ENCODE results near the gene RNASE8.

RNASE8 gene

GRCh38 chr14:21081521-21082142 lies 24.0 kb downstream of the RNASE8 start:
- Histone ChIP-seq H3K4me3 (ENCODE audit: low read depth in 1 of 5, low read length in 5 of 5) (no peak overlapping the region), H3K36me3 (ENCODE audit: control insufficient read depth in 5 of 5, insufficient read depth in 5 of 5, low read length in 5 of 5) (peaks cover 27 to 98% (median 89%) of the 10 kb centered on the region in 5 donors), H3K9me3 (ENCODE audit: control insufficient read depth in 5 of 5, low read length in 5 of 5) (no peaks in the 10 kb centered on the region), H3K27me3 (ENCODE audit: control insufficient read depth in 5 of 5, insufficient read depth in 4 of 5, low read length in 5 of 5) (no peaks in the 10 kb centered on the region), H3K4me1 (ENCODE audit: control insufficient read depth in 5 of 5, insufficient read depth in 5 of 5, low read length in 5 of 5) (peaks cover 0 to 42% (median 26%) of the 10 kb centered on the region in 5 donors), H3K9ac (ENCODE audit: low read length in 5 of 5) (no peak overlapping the region), H3K27ac (ENCODE audit: low read depth, low read length) (no peak overlapping the region)

GRCh38 chr14:21083565-21084325 lies 26.1 kb downstream of the RNASE8 start:
- H3K9me3 ChIP-seq (ENCODE audit: control insufficient read depth in 5 of 5, low read length in 5 of 5), result no peaks in the 10 kb centered on the region
- H3K27ac ChIP-seq (ENCODE audit: low read depth, low read length), result peak overlapping the region; percentile 89
- peaks cover 0 to 56% (median 38%) of the 10 kb centered on the region in 5 donors for H3K4me1 ChIP-seq (ENCODE audit: control insufficient read depth in 5 of 5, insufficient read depth in 5 of 5, low read length in 5 of 5)
- H3K27me3 ChIP-seq (ENCODE audit: control insufficient read depth in 5 of 5, insufficient read depth in 4 of 5, low read length in 5 of 5), result no peaks in the 10 kb centered on the region
- H3K4me3 ChIP-seq (ENCODE audit: low read depth in 1 of 5, low read length in 5 of 5), result no peak overlapping the region
- H3K9ac ChIP-seq (ENCODE audit: low read length in 5 of 5), result peak overlapping the region in 1 of 5 donors; percentile 27
- H3K36me3 ChIP-seq (ENCODE audit: control insufficient read depth in 5 of 5, insufficient read depth in 5 of 5, low read length in 5 of 5), result peaks cover 21 to 99% (median 90%) of the 10 kb centered on the region in 5 donors

GRCh38 chr14:21084396-21084795 lies 26.8 kb downstream of the RNASE8 start:
- Histone ChIP-seq H3K4me3 (ENCODE audit: low read depth in 1 of 5, low read length in 5 of 5) (no peak overlapping the region), H3K4me1 (ENCODE audit: control insufficient read depth in 5 of 5, insufficient read depth in 5 of 5, low read length in 5 of 5) (peaks cover 3 to 56% (median 38%) of the 10 kb centered on the region in 5 donors), H3K27me3 (ENCODE audit: control insufficient read depth in 5 of 5, insufficient read depth in 4 of 5, low read length in 5 of 5) (no peaks in the 10 kb centered on the region), H3K36me3 (ENCODE audit: control insufficient read depth in 5 of 5, insufficient read depth in 5 of 5, low read length in 5 of 5) (peaks cover 21 to 99% (median 90%) of the 10 kb centered on the region in 5 donors), H3K9me3 (ENCODE audit: control insufficient read depth in 5 of 5, low read length in 5 of 5) (no peaks in the 10 kb centered on the region), H3K27ac (ENCODE audit: low read depth, low read length) (peak overlapping the region; percentile 89), H3K9ac (ENCODE audit: low read length in 5 of 5) (peak overlapping the region in 1 of 5 donors; percentile 74)

GRCh38 chr14:21084998-21085853 lies 27.6 kb downstream of the RNASE8 start:
- Histone ChIP-seq H3K9ac (ENCODE audit: low read length in 5 of 5) (peak overlapping the region in 4 of 5 donors; percentile 33 to 74 (median 46)), H3K4me1 (ENCODE audit: control insufficient read depth in 5 of 5, insufficient read depth in 5 of 5, low read length in 5 of 5) (peaks cover 6 to 62% (median 38%) of the 10 kb centered on the region in 5 donors), H3K27me3 (ENCODE audit: control insufficient read depth in 5 of 5, insufficient read depth in 4 of 5, low read length in 5 of 5) (no peaks in the 10 kb centered on the region), H3K27ac (ENCODE audit: low read depth, low read length) (peak overlapping the region; percentile 89), H3K9me3 (ENCODE audit: control insufficient read depth in 5 of 5, low read length in 5 of 5) (no peaks in the 10 kb centered on the region), H3K4me3 (ENCODE audit: low read depth in 1 of 5, low read length in 5 of 5) (peak overlapping the region in 1 of 5 donors; percentile 29), H3K36me3 (ENCODE audit: control insufficient read depth in 5 of 5, insufficient read depth in 5 of 5, low read length in 5 of 5) (peaks cover 17 to 99% (median 90%) of the 10 kb centered on the region in 5 donors)

- Histone ChIP-seq H3K27ac (ENCODE audit: low read depth, low read length) (peak overlapping the region; percentile 89), H3K36me3 (ENCODE audit: control insufficient read depth in 5 of 5, insufficient read depth in 5 of 5, low read length in 5 of 5) (peaks cover 17 to 99% (median 86%) of the 10 kb centered on the region in 5 donors), H3K9me3 (ENCODE audit: control insufficient read depth in 5 of 5, low read length in 5 of 5) (no peaks in the 10 kb centered on the region), H3K27me3 (ENCODE audit: control insufficient read depth in 5 of 5, insufficient read depth in 4 of 5, low read length in 5 of 5) (no peaks in the 10 kb centered on the region), H3K4me3 (ENCODE audit: low read depth in 1 of 5, low read length in 5 of 5) (no peak overlapping the region), H3K9ac (ENCODE audit: low read length in 5 of 5) (peak overlapping the region in 2 of 5 donors; percentile 9 to 34), H3K4me1 (ENCODE audit: control insufficient read depth in 5 of 5, insufficient read depth in 5 of 5, low read length in 5 of 5) (peaks cover 6 to 62% (median 38%) of the 10 kb centered on the region in 5 donors)
These were observed 29.3 kb downstream of the RNASE8 start for GRCh38 chr14:21086908-21087293.

GRCh38 chr14:21087294-21088091 lies 29.9 kb downstream of the RNASE8 start:
- Histone ChIP-seq H3K4me1 (ENCODE audit: control insufficient read depth in 5 of 5, insufficient read depth in 5 of 5, low read length in 5 of 5) (peaks cover 6 to 61% (median 43%) of the 10 kb centered on the region in 5 donors), H3K4me3 (ENCODE audit: low read depth in 1 of 5, low read length in 5 of 5) (no peak overlapping the region), H3K27ac (ENCODE audit: low read depth, low read length) (peak overlapping the region; percentile 89), H3K9ac (ENCODE audit: low read length in 5 of 5) (peak overlapping the region in 2 of 5 donors; percentile 34 to 35), H3K27me3 (ENCODE audit: control insufficient read depth in 5 of 5, insufficient read depth in 4 of 5, low read length in 5 of 5) (no peaks in the 10 kb centered on the region), H3K9me3 (ENCODE audit: control insufficient read depth in 5 of 5, low read length in 5 of 5) (no peaks in the 10 kb centered on the region), H3K36me3 (ENCODE audit: control insufficient read depth in 5 of 5, insufficient read depth in 5 of 5, low read length in 5 of 5) (peaks cover 17 to 97% (median 80%) of the 10 kb centered on the region in 5 donors)

- peaks cover 6 to 60% (median 43%) of the 10 kb centered on the region in 5 donors for H3K4me1 ChIP-seq (ENCODE audit: control insufficient read depth in 5 of 5, insufficient read depth in 5 of 5, low read length in 5 of 5)
- no peaks in the 10 kb centered on the region for H3K27me3 ChIP-seq (ENCODE audit: control insufficient read depth in 5 of 5, insufficient read depth in 4 of 5, low read length in 5 of 5)
- H3K4me3 ChIP-seq (ENCODE audit: low read depth in 1 of 5, low read length in 5 of 5), result no peak overlapping the region
- no peak overlapping the region for H3K9ac ChIP-seq (ENCODE audit: low read length in 5 of 5)
- H3K36me3 ChIP-seq (ENCODE audit: control insufficient read depth in 5 of 5, insufficient read depth in 5 of 5, low read length in 5 of 5), result peaks cover 17 to 94% (median 77%) of the 10 kb centered on the region in 5 donors
- H3K27ac ChIP-seq (ENCODE audit: low read depth, low read length), result peak overlapping the region; percentile 89
- H3K9me3 ChIP-seq (ENCODE audit: control insufficient read depth in 5 of 5, low read length in 5 of 5), result no peaks in the 10 kb centered on the region
These were observed 31.1 kb downstream of the RNASE8 start for GRCh38 chr14:21088687-21089086.

- Histone ChIP-seq H3K4me3 (ENCODE audit: low read depth in 1 of 5, low read length in 5 of 5) (no peak overlapping the region), H3K9me3 (ENCODE audit: control insufficient read depth in 5 of 5, low read length in 5 of 5) (no peaks in the 10 kb centered on the region), H3K36me3 (ENCODE audit: control insufficient read depth in 5 of 5, insufficient read depth in 5 of 5, low read length in 5 of 5) (peaks cover 14 to 88% (median 72%) of the 10 kb centered on the region in 5 donors), H3K4me1 (ENCODE audit: control insufficient read depth in 5 of 5, insufficient read depth in 5 of 5, low read length in 5 of 5) (peaks cover 6 to 60% (median 42%) of the 10 kb centered on the region in 5 donors), H3K27ac (ENCODE audit: low read depth, low read length) (peak overlapping the region; percentile 89), H3K9ac (ENCODE audit: low read length in 5 of 5) (no peak overlapping the region), H3K27me3 (ENCODE audit: control insufficient read depth in 5 of 5, insufficient read depth in 4 of 5, low read length in 5 of 5) (no peaks in the 10 kb centered on the region)
These were observed 31.6 kb downstream of the RNASE8 start for GRCh38 chr14:21089271-21089670.

GRCh38 chr14:21089877-21090193 lies 32.2 kb downstream of the RNASE8 start:
- Histone ChIP-seq H3K4me1 (ENCODE audit: control insufficient read depth in 5 of 5, insufficient read depth in 5 of 5, low read length in 5 of 5) (peaks cover 6 to 56% (median 37%) of the 10 kb centered on the region in 5 donors), H3K27ac (ENCODE audit: low read depth, low read length) (no peak overlapping the region), H3K36me3 (ENCODE audit: control insufficient read depth in 5 of 5, insufficient read depth in 5 of 5, low read length in 5 of 5) (peaks cover 10 to 82% (median 66%) of the 10 kb centered on the region in 5 donors), H3K27me3 (ENCODE audit: control insufficient read depth in 5 of 5, insufficient read depth in 4 of 5, low read length in 5 of 5) (no peaks in the 10 kb centered on the region), H3K9ac (ENCODE audit: low read length in 5 of 5) (no peak overlapping the region), H3K9me3 (ENCODE audit: control insufficient read depth in 5 of 5, low read length in 5 of 5) (no peaks in the 10 kb centered on the region), H3K4me3 (ENCODE audit: low read depth in 1 of 5, low read length in 5 of 5) (no peak overlapping the region)
